Measurements from ENCODE around the gene HSD17B14.

The HSD17B14 gene

DNA sequence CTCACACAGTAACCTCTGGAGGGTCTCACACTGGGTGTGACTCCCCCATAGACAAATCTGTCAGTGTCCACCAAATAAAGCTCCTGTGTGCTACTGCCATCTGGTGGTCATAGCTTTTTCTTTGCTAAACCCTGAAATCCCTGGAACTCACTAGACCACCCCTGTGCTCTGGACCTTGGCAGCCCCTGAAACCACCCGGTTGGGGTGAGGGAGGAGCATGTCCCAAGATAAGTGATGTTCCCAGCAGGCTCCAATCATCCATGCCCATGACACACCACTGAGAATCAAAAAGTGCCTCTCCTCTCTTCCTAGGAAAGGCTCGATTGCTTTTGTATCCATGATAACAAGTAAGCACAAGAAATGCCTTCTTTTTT is 6.5 kb upstream of the HSD17B14 start:
- TF ChIP-seq GATA3 (IDR thresholded peaks at IDR 0.05; ENCODE audit: low read depth, low read length) (no peak), GATA2 (IDR thresholded peaks at IDR 0.05; ENCODE audit: low read depth, low read length) (no peak)

DNA sequence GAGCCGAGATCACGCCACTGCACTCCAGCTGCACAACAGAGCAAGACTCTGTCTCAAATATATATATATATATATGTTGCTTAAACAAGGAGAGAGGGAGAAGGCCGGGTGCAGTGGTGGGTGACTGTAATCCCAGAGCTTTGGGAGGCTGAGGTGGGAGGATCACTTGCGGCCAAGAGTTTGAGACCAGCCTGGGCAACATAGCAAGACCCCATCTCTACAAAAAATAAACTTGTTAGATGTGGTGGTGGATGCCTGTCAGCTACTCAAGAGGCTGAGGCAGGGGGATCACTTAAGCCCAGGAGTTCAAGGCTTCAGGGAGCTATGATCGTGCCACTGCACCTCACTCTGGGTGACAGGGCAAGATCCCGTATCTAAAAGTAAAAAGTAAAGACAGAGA is 5.3 kb upstream of the HSD17B14 start:
- no peak for TF ChIP-seq GATA3 (IDR thresholded peaks at IDR 0.05; ENCODE audit: low read depth, low read length)
- TF ChIP-seq GATA2 (IDR thresholded peaks at IDR 0.05; ENCODE audit: low read depth, low read length), result no peak

DNA sequence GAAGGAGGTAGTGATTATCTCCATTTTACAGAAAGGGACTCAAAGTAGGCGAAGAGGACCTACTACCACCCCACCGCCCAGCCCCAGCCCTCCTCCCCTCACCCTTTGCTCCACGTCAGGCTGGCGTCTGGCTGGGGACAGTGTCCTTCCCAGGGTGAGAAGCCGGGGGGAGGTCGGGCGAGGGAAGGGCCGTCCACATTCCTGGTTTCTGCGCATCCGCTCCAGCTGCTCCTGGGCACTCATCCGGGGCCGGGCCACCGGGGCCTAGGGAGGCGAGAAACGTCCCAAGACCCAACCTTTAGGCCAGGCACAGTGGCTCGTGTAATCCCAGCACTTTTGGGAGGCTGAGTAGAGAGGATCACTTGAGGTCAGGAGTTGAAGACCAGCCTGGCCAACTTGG is 4.8 kb upstream of the HSD17B14 start:
- TF ChIP-seq GATA2 (IDR thresholded peaks at IDR 0.05; ENCODE audit: low read depth, low read length), result no peak
- no peak for TF ChIP-seq GATA3 (IDR thresholded peaks at IDR 0.05; ENCODE audit: low read depth, low read length)

DNA sequence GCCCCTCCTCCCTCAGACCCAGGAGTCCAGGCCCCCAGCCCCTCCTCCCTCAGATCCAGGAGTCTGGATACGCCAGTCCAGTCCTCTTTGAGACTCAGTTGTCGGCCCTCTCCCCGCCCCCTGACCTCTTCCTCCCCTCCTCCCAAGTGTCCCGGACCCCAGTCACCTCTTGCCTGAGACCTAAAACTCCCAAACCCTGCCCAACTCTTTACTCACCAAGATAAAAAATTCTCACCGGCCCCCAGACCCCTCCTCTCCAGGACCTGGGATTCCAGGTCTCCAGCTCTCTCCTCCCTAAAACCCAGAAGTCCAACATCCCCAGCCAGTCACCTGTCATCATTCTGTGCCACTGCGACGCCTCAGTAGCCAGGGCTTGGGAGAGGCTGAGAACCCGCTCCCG is 1.4 kb upstream of the HSD17B14 start:
- TF ChIP-seq GATA3 (IDR thresholded peaks at IDR 0.05; ENCODE audit: low read depth, low read length), result no peak
- no peak for TF ChIP-seq GATA2 (IDR thresholded peaks at IDR 0.05; ENCODE audit: low read depth, low read length)

DNA sequence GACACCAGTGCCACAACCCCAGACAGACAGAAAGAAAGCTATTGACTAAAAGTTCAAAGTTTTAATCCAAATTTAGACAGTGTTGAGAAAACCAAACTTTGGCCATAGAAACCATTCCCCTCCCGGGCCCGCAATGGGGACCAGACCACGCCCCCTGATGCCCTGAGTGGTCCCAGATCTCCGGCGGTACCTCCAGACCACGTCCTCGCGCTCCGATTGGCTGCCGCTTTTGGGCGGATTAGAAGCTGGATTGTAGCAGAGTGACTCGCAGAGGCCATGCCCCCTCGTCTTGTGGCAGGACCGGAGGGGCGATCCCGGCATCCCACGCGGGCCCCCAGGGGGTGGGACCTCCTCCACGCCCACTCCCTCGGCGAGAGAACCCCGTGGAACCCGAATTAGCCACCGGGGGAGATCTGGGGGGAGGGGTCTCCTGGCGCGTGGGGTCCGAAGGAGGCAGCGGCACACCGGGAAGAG is 797 bp upstream of the HSD17B14 start:
- TF ChIP-seq GATA3 (IDR thresholded peaks at IDR 0.05; ENCODE audit: low read depth, low read length) (no peak), GATA2 (IDR thresholded peaks at IDR 0.05; ENCODE audit: low read depth, low read length) (no peak)

DNA sequence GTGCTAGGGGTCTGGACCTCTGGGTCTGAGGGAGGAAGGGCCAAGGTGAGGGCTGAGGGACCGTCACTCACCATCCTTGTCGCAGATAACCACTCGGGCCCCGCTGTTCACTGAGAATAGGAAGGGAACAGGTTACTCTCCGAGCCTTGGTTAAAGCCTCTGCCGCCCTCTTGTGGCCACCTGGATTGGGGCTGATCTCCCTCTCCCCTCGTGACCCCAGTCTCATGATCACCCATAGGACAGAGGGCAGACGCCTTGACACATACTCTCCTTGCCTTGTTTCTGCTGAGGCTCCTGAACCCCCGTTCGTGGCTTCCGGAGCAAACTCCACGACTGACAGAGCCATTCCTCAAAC is 580 bp downstream of the HSD17B14 start:
- no peak for TF ChIP-seq GATA3 (IDR thresholded peaks at IDR 0.05; ENCODE audit: low read depth, low read length)
- no peak for TF ChIP-seq GATA2 (IDR thresholded peaks at IDR 0.05; ENCODE audit: low read depth, low read length)

DNA sequence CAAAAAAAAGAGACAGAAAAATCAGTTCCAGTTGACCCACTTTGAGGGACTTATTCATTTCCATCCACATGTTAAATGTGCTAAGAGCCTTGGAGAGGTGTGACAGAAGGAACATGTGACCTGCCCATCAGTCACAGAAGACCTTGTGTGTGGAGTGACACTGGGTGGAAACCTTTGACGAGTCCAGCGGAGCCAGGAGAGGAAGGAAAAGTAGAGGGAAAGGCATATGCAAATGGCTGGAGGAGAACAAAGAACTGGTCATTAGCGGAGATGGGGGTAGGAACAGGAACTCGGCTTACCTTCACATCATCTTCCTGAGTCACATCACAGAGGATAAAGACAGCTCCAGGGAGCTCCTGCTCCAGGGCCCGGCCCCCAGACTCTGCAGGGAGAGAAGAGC is 2.3 kb downstream of the HSD17B14 start:
- no peak for TF ChIP-seq GATA3 (IDR thresholded peaks at IDR 0.05; ENCODE audit: low read depth, low read length)
- no peak for TF ChIP-seq GATA2 (IDR thresholded peaks at IDR 0.05; ENCODE audit: low read depth, low read length)

DNA sequence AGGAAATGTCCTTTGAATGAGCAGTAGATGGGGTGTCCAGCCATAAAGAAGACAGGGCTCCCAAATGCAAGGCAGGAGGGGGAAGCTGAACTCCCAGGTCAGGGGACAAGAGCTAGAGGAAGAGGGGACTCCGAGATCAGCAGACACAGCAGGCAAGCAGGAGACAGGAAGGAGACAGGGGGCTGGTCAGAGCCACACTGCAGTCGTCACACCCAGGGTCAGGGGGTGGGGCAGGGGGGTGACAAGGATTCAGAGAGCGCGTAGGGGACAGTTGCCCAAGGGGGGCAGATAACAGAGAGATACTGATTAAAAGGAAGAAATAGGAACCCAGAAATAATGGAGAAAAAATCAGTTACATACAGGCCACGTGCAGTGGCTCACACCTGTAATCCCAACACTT is 3.2 kb downstream of the HSD17B14 start:
- TF ChIP-seq GATA3 (IDR thresholded peaks at IDR 0.05; ENCODE audit: low read depth, low read length), result no peak

DNA sequence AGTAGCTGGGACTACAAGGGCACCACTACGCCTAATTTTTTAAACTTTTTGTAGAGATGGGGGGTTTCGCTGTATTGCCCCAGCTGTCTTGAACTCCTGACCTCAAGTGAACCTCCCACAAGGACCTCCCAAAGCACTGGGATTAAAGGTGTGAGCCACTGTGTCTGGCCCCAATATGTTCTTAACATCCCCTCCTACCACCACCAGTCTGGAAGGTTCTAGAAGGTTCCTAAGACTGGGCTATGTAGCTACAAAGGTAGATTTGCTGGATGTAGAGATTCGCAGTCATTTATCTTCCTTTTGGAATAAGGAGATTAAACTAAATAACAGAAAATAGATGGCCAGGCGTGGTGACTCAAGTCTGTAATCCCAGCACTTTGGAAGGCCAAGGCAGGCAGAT is 5.3 kb downstream of the HSD17B14 start:
- no peak for TF ChIP-seq GATA3 (IDR thresholded peaks at IDR 0.05; ENCODE audit: low read depth, low read length)
- no peak for TF ChIP-seq GATA2 (IDR thresholded peaks at IDR 0.05; ENCODE audit: low read depth, low read length)

DNA sequence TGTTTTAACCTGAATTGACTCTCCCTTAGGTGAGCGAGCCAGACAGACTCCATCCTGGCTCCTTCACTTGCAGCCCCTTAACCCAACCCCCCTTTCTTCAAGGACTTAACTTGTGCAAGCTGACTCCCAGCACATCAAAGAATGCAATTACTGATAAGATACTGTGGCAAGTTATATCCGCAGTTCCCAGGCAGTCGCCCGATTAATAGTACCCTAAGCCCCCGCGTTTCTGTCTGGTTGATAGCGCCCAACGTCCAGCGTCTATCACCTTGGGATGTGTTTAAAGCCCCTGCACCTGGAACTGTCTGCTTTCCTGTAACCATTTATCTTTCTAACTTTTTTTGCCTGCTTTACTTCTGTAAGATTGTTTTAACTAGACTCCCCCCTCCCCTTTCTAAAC is 6.2 kb downstream of the HSD17B14 start:
- TF ChIP-seq GATA2 (IDR thresholded peaks at IDR 0.05; ENCODE audit: low read depth, low read length) (no peak), GATA3 (IDR thresholded peaks at IDR 0.05; ENCODE audit: low read depth, low read length) (no peak)

DNA sequence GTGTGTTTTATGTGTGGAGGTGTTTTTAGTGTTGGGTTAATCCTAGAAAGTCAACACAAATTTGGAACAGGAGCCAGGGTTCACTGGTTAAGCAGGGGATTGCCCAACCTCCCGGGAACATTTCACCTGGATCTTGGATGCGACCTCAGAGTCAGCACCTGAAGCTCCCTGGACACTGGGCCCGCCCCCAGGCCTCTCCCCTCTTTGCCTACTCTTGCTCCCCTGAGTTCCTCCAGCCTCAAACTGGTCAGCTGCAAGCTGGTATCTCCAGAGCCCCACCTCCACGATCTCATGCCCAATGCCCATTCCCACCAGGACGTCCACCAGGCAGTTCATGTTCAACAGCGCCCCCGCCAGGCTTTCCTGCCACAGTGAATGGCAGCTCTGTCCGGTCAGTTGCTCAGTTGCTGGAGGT is 9.7 kb downstream of the HSD17B14 start:
- TF ChIP-seq GATA2 (IDR thresholded peaks at IDR 0.05; ENCODE audit: low read depth, low read length) (no peak), GATA3 (IDR thresholded peaks at IDR 0.05; ENCODE audit: low read depth, low read length) (no peak)

DNA sequence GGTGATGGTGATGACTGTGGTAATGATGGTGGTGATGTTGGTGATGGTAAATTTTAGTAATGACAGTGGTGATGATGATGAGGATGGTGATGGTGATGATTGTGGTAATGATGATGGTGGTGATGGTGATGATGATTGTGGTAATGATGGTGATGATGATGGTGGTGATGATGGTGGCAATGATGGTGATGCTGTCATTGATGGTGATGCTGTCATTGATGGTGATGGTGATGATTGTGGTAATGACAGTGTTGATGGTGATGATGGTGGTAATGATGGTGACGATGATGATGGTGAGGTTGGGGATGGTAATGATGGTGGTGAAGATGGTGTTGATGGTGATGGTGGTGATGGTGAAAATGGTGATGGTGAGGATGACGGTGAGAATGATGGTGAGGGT is 13.8 kb downstream of the HSD17B14 start:
- TF ChIP-seq GATA3 (IDR thresholded peaks at IDR 0.05; ENCODE audit: low read depth, low read length), result no peak
- TF ChIP-seq GATA2 (IDR thresholded peaks at IDR 0.05; ENCODE audit: low read depth, low read length), result no peak

DNA sequence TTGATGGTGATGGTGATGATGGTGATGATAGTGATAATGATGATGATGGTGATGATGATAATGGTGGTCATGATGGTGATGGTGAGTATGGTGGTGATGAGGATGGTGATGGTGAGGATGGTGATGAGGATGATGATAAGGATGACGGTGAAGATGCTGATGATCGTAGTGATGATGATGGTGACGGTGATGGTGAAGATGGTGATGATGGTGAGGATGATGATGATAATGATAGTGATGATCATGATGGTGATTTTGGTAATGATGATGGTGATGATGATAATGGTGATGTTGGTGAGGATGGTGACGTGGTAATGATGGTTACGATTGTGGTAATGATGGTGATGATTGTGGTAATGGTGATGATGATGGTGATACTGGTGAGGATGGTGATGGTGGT is 14.7 kb downstream of the HSD17B14 start:
- TF ChIP-seq GATA2 (IDR thresholded peaks at IDR 0.05; ENCODE audit: low read depth, low read length), result no peak

DNA sequence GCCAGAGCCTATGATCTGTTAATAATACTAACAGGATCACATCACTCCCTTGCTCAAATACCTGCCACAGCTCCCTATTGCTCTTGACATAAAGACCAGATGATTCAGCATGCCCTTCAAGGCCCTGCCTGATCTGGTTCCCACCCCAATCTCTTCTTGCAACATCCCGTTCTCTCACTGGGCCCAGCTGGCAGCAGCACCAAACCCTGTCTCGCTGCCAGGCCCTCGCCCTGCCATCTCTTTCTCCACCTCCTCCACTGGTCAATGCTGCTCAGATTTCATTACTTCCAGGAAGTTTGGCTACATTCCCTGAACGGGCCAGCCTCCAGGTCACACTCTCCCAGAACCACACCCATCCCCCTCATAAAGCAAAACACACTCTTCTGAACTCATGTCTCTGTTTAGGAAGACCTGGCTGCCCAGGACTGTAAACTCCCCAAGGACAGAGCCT is 16.9 kb downstream of the HSD17B14 start:
- TF ChIP-seq GATA2 (IDR thresholded peaks at IDR 0.05; ENCODE audit: low read depth, low read length) (no peak), GATA3 (IDR thresholded peaks at IDR 0.05; ENCODE audit: low read depth, low read length) (no peak)

DNA sequence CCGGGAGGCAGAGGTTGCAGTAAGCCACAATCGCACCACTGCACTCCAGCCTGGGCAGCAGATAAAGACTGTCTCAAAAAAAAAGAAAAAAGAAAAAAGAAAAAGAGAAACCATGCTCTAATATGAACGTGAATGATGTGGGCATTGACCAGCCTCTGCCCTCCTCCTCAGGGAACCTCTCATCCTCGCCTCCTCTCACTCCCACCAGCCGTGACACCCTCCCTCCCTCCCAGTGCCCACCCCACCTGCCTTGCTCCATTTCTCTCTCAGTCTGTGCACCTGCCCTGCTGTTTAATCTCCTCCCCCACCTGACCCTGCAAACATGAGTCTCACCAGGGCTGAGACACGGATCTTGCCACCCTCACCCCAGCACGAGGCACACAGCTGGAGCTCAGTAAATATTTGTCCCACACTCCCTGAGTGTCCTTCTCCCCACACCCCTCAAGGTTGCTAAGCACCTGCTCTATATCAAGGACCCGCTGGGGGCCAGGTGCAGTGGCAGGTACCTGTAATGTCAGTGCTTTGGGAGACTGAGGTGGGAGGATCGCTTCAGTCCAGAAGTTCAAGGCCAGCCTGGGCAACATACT is 18.0 kb downstream of the HSD17B14 start:
- TF ChIP-seq GATA3 (IDR thresholded peaks at IDR 0.05; ENCODE audit: low read depth, low read length), result no peak
- no peak for TF ChIP-seq GATA2 (IDR thresholded peaks at IDR 0.05; ENCODE audit: low read depth, low read length)

DNA sequence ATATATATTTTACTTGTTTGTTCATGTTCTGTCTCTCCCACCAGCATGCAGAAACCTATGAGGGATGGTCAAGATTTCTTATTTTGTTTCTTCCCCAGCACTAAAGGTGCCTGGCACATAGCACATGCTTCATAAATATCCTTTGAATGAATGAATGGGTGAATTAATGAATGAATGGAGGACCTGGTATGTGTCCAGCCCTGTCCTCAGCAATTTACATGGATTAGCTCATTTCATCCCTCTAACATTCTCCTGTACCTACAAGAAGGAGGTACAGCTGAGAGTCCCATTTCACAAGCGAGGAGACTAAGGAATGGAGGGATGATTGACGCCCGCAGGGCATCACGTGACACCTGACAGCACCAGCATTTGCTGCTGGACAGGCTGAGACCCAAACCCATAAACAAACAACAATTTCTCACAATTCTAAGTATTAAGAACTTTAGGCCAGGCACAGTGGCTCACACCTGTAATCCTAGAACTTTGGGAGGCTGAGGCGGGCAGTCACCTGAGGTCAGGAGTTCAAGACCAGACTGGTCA is 18.6 kb downstream of the HSD17B14 start:
- no peak for TF ChIP-seq GATA3 (IDR thresholded peaks at IDR 0.05; ENCODE audit: low read depth, low read length)
- no peak for TF ChIP-seq GATA2 (IDR thresholded peaks at IDR 0.05; ENCODE audit: low read depth, low read length)
